DOHH2 (cell line): Measurements from ENCODE around the gene SLC35E2B.
A peak's percentile ranks its signal among the peaks of the same experiment; 100 is the strongest.

Source experiments
- H3F3A ChIP-seq: fragments of 200-600 bp; sonication (generic), shearing (Covaris generic); 2 replicates; pipeline ENCODE4 v1.6.0; 2016; ENCODE audit warnings: antibody characterized with exemption, mild to moderate bottlenecking; ENCODE audit not compliant: control insufficient read depth, insufficient read depth
- H3K27ac ChIP-seq: fragments of 200-600 bp; sonication (generic); 2 replicates; pipeline ENCODE4 v1.5.1; 2014; ENCODE audit warnings: low read depth, mild to moderate bottlenecking, low read length, moderate library complexity
- H3K27me3 ChIP-seq: fragments of 200-600 bp; sonication (generic); 2 replicates; pipeline ENCODE4 v1.6.1; 2014; ENCODE audit warnings: mild to moderate bottlenecking, low read length, mixed read lengths; ENCODE audit not compliant: control insufficient read depth
- H3K36me3 ChIP-seq: fragments of 200-600 bp; sonication (generic); 2 replicates; pipeline ENCODE4 v1.6.1; 2014; ENCODE audit warnings: mild to moderate bottlenecking, low read length, moderate library complexity, mixed read lengths; ENCODE audit not compliant: control insufficient read depth
- H3K4me1 ChIP-seq: fragments of 200-600 bp; sonication (generic); 2 replicates; pipeline ENCODE4 v1.6.1; 2014; ENCODE audit warnings: mild to moderate bottlenecking, low read length, mixed read lengths; ENCODE audit not compliant: control insufficient read depth
- H3K4me2 ChIP-seq: fragments of 200-600 bp; sonication (generic); 2 replicates; pipeline ENCODE4 v1.6.0; 2014; ENCODE audit warnings: mild to moderate bottlenecking, low read length, moderate library complexity
- H3K4me3 ChIP-seq: fragments of 200-600 bp; sonication (generic); 2 replicates; pipeline ENCODE4 v1.5.1; 2014; ENCODE audit warnings: mild to moderate bottlenecking, low read length, mixed read lengths
- H3K79me2 ChIP-seq: fragments of 200-600 bp; sonication (generic); 2 replicates; pipeline ENCODE4 v1.6.1; 2014; ENCODE audit warnings: mild to moderate bottlenecking, low read length, mixed read lengths; ENCODE audit not compliant: control insufficient read depth
- H3K9me2 ChIP-seq: fragments of 200-600 bp; sonication (generic); replicated peaks from 2 replicates; pipeline ENCODE4 v1.6.1; 2014; ENCODE audit warnings: mild to moderate bottlenecking, low read length, mixed read lengths; ENCODE audit not compliant: control insufficient read depth
- H3K9me3 ChIP-seq: fragments of 200-600 bp; sonication (generic); 2 replicates; pipeline ENCODE4 v1.6.1; 2014; ENCODE audit warnings: antibody characterized with exemption, low read length, mixed read lengths; ENCODE audit not compliant: control insufficient read depth, insufficient read depth
- H4K20me1 ChIP-seq: fragments of 200-600 bp; sonication (generic); 2 replicates; pipeline ENCODE4 v1.6.0; 2014; ENCODE audit warnings: low read depth, mild to moderate bottlenecking, antibody characterized with exemption, low read length, moderate library complexity; ENCODE audit not compliant: control insufficient read depth, insufficient read depth
- EZH2phosphoT487 ChIP-seq: fragments of 200-600 bp; sonication (generic); IDR thresholded peaks from 2 replicates; pipeline ENCODE4 v1.6.1; 2017; ENCODE audit warnings: borderline replicate concordance, mild to moderate bottlenecking, antibody characterized with exemption, low read length, moderate library complexity, mixed read lengths
- TF ChIP-seq, protein P1 (sequence below): fragments of 200-600 bp; sonication (generic); IDR thresholded peaks from one replicate; pipeline ENCODE4 v1.5.1; 2014; ENCODE audit warnings: antibody characterized with exemption, mild to moderate bottlenecking, low read depth, low read length; ENCODE audit not compliant: poor library complexity, severe bottlenecking

The SLC35E2B gene

DNA sequence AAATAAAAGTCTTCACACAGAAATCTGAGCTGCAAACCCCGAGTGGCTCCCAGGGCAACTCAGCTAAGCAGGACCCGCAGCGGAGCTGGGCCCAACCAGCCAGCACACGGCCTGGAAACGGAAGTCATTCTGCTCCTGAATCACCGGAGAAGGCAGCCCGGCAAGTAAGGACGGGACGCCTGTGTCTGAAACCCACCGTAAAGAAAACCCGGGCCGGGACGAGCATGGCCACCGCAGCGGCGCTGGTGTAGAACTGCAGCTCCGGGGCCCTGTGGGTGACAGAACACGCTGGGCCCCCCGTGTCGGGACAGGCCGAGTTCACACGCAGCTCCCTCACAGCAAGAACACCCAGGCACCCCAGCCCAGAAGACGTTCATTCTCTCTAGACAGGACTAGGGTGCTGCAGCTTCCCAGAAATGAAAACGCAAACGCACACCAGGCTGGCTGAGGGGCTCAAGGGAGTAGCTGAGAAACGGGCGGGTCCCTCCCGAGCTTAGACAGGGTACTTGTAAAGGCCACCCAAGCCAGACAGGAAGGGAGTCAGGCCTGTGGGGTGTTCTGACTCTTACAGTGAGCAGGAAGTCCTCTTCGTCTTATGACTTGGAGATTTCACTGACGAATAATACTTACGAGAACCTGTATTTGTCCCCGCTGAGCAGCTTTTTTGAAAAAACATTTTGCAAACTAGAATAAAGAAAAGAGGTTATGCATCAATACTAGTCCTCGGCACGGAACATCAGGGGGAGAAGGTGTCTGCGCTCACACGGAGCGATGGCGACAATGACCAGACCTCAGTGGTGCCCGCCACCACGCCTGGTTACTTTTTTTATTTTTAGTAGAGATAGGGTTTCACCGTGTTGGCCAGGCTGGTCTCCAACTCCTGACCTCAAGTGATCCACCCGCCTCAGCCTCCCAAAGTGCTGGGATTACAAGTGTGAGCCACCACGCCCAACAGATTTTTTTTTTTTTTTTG is 22.8 kb downstream of the SLC35E2B start:
- H3K27me3 ChIP-seq, result no peaks in the 10 kb centered on the region
- peaks cover 36% of the 10 kb centered on the region for H3K36me3 ChIP-seq
- H3K4me1 ChIP-seq, result no peaks in the 10 kb centered on the region
- H3K79me2 ChIP-seq, result no peaks in the 10 kb centered on the region
- TF ChIP-seq, protein P1, sequence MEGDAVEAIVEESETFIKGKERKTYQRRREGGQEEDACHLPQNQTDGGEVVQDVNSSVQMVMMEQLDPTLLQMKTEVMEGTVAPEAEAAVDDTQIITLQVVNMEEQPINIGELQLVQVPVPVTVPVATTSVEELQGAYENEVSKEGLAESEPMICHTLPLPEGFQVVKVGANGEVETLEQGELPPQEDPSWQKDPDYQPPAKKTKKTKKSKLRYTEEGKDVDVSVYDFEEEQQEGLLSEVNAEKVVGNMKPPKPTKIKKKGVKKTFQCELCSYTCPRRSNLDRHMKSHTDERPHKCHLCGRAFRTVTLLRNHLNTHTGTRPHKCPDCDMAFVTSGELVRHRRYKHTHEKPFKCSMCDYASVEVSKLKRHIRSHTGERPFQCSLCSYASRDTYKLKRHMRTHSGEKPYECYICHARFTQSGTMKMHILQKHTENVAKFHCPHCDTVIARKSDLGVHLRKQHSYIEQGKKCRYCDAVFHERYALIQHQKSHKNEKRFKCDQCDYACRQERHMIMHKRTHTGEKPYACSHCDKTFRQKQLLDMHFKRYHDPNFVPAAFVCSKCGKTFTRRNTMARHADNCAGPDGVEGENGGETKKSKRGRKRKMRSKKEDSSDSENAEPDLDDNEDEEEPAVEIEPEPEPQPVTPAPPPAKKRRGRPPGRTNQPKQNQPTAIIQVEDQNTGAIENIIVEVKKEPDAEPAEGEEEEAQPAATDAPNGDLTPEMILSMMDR, result no peak
- no peak for TF ChIP-seq EZH2phosphoT487
- H3K9me2 ChIP-seq, result no peaks in the 10 kb centered on the region
- H3K4me2 ChIP-seq, result no peak overlapping the region
- no peak overlapping the region for H3K4me3 ChIP-seq
- H3F3A ChIP-seq, result no peaks in the 10 kb centered on the region; the same call in 1 of the 2 replicates
- no peak overlapping the region for H3K27ac ChIP-seq
- no peaks in the 10 kb centered on the region; the same call in 1 of the 2 replicates for H4K20me1 ChIP-seq
- H3K9me3 ChIP-seq, result no peaks in the 10 kb centered on the region

GRCh38 chr1:1666526-1666925 is 26.1 kb downstream of the SLC35E2B start:
- Histone ChIP-seq H3K4me1 (no peaks in the 10 kb centered on the region), H3K27ac (no peak overlapping the region), H3K4me3 (no peak overlapping the region), H4K20me1 (no peaks in the 10 kb centered on the region; the same call in 1 of the 2 replicates), H3K36me3 (peaks cover 36% of the 10 kb centered on the region), H3K4me2 (no peak overlapping the region), H3K27me3 (no peaks in the 10 kb centered on the region), H3K9me2 (no peaks in the 10 kb centered on the region), H3K79me2 (no peaks in the 10 kb centered on the region), H3F3A (peaks cover 3% of the 10 kb centered on the region; the same call in 1 of the 2 replicates), H3K9me3 (no peaks in the 10 kb centered on the region)
- TF ChIP-seq EZH2phosphoT487, result no peak
- TF ChIP-seq, protein P1, result no peak

GRCh38 chr1:1665815-1666251 is 26.8 kb downstream of the SLC35E2B start:
- Histone ChIP-seq H3K4me2 (no peak overlapping the region), H3K9me2 (no peaks in the 10 kb centered on the region), H3F3A (peaks cover 3% of the 10 kb centered on the region; the same call in 1 of the 2 replicates), H3K36me3 (peaks cover 29% of the 10 kb centered on the region), H4K20me1 (no peaks in the 10 kb centered on the region), H3K79me2 (no peaks in the 10 kb centered on the region), H3K27ac (no peak overlapping the region), H3K9me3 (no peaks in the 10 kb centered on the region), H3K4me3 (no peak overlapping the region), H3K4me1 (no peaks in the 10 kb centered on the region), H3K27me3 (no peaks in the 10 kb centered on the region)
- TF ChIP-seq, protein P1, result peak; percentile 92
- TF ChIP-seq EZH2phosphoT487, result no peak
